ENCODE results near the gene HCRT. TPM values are rescaled to one million over a fixed set of nuclear protein-coding genes. Genes with fewer than 3 reads are reported as not detected.
"Not testable (repeated sequence)": the region's sequence is repeated elsewhere in the genome, so short reads cannot be mapped to it uniquely, and the experiment has no call there.

HCRT gene
- total and polyA plus RNA-seq, 9 donors, result not detected

DNA sequence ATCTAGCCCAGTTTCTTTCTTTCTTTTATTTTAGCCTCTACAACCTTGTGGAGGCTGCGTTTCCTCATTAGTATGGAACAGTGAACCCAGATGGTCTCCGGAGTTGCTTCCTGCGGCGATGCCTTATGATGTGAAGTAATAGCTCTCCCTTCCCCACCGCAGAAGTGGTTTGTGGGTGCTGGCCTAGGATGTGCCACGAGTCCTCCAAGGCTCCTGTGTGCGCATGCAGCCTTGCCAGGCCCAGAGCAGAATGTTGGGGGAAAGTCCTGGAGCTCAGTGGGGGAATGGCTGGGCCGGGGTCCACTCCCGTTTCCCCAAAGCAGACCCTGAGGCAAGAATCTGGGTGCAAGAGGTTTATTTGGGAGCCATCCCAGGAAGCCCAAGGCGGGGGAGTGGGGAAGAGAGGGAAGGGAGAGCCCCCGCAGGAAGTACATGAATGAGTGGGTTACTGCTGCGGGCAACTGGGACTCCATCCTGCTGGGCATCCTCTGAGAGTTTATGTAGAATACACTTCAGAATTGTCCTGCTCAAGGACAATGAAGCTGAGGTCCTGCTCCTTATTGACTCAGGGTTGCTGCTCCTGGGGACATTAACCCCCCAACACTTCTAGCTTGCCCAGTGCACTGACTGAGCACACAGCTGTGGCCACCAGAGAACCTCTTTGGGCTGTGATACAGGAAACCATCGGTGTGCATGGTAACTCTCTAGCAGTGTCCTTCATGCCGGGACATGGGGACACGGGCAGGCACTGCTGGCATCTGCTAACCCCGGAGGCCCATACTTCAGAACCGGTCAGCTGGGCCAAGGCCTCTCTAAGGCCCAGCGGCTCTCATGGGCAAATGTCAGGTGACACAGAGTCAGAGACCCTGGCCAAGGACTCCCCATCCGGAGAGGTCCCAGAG is 3.7 kb upstream of the HCRT start:
- WGBS, 3 donors, result 76 to 85% (median 77%) methylated on average over 19 of the region's 19 CpGs
- H3K27me3 ChIP-seq, result no peaks in the 10 kb centered on the region

DNA sequence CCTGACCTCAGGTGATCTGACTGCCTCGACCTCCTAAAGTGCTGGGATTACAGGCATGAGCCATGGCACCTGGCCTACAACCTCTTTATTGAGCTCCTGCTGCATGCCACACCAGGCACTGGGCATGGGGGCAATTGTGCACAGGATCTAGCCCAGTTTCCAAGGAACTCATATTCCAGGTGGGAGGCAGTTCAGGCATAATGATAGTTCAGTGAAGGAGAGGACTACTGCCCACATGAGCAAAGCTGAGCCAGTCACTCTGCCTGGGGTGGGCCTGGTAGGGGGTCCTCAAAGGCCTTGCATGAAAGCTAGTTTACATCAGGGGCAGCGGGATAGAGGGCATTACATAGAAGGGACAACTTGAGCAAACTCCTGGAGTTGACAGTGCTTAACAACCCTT is 2.6 kb upstream of the HCRT start:
- no peaks in the 10 kb centered on the region for H3K36me3 ChIP-seq
- H3K27me3 ChIP-seq, result no peaks in the 10 kb centered on the region
- peaks cover 8% of the 10 kb centered on the region for H3K4me1 ChIP-seq (ENCODE audit: insufficient read depth)
- intact Hi-C loops (cut with DNase I), result no loop called here
- no peak overlapping the region for H3K4me3 ChIP-seq
- DNase-seq, result no peak
- TF ChIP-seq EP300 (IDR thresholded peaks at IDR 0.05) (no peak), POLR2A (IDR thresholded peaks at IDR 0.05) (no peak)
- TF ChIP-seq, protein P1, sequence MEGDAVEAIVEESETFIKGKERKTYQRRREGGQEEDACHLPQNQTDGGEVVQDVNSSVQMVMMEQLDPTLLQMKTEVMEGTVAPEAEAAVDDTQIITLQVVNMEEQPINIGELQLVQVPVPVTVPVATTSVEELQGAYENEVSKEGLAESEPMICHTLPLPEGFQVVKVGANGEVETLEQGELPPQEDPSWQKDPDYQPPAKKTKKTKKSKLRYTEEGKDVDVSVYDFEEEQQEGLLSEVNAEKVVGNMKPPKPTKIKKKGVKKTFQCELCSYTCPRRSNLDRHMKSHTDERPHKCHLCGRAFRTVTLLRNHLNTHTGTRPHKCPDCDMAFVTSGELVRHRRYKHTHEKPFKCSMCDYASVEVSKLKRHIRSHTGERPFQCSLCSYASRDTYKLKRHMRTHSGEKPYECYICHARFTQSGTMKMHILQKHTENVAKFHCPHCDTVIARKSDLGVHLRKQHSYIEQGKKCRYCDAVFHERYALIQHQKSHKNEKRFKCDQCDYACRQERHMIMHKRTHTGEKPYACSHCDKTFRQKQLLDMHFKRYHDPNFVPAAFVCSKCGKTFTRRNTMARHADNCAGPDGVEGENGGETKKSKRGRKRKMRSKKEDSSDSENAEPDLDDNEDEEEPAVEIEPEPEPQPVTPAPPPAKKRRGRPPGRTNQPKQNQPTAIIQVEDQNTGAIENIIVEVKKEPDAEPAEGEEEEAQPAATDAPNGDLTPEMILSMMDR (IDR thresholded peaks at IDR 0.05), result no peak
- WGBS, 3 donors, result 72 to 78% (median 75%) methylated on average over 2 of the region's 2 CpGs
- no peak overlapping the region for H3K27ac ChIP-seq
- no peaks in the 10 kb centered on the region for H3K9me3 ChIP-seq

More for the DNA sequence above, 3.7 kb upstream of the HCRT start:
- intact Hi-C loops (cut with DNase I), result no loop called here
- H3K4me3 ChIP-seq, result no peak overlapping the region
- TF ChIP-seq EP300 (IDR thresholded peaks at IDR 0.05) (no peak), POLR2A (IDR thresholded peaks at IDR 0.05) (no peak)
- TF ChIP-seq, protein P1 (IDR thresholded peaks at IDR 0.05), result no peak
- no peaks in the 10 kb centered on the region for H3K9me3 ChIP-seq
- H3K36me3 ChIP-seq, result no peaks in the 10 kb centered on the region
- H3K4me1 ChIP-seq (ENCODE audit: insufficient read depth), result peaks cover 10% of the 10 kb centered on the region
- no peak overlapping the region for H3K27ac ChIP-seq
- no peak for DNase-seq

DNA sequence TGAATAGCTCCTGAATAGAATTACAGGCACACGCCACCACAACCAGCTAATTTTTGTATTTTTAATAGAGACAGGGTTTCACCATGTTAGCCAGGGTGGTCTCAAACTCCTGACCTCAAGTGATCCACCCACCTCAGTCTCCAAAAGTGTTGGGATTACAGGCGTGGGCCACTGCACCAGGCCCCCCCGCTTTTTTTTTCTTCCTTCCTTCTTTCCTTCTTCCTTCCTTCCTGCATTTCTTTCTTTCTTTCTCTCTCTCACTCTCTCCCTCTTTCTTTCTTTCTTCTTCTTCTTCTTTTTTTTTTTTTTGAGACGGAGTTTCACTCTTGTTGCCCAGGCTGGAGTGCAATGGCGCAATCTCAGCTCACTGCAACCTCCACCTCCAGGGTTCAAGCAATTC is 939 bp upstream of the HCRT start:
- WGBS, 3 donors, result 87 to 89% (median 87%) methylated on average over 5 of the region's 5 CpGs
- intact Hi-C loops (cut with DNase I); H3K36me3 ChIP-seq; H3K4me1 ChIP-seq (ENCODE audit: insufficient read depth); H3K4me3 ChIP-seq; H3K27me3 ChIP-seq; H3K9me3 ChIP-seq; H3K27ac ChIP-seq; DNase-seq: not testable (repeated sequence)

DNA sequence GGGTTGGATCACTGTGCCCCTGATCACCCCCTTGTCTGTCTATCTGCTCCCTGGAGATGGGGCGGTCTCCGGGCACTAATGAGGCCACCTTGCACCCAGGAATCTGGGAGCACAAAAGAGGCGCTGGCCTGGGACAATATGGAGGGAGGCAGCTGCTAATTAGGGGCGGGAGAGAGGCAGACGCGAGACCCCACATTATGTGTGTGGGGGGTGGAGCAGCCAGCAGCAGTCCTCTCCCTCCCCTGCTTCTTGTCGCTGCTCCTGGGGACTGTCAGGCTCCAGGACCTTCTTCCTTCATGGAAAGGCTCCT is 324 bp upstream of the HCRT start:
- Histone ChIP-seq H3K27ac (no peak overlapping the region), H3K27me3 (no peaks in the 10 kb centered on the region), H3K4me3 (no peak overlapping the region), H3K4me1 (ENCODE audit: insufficient read depth) (peaks cover 12% of the 10 kb centered on the region), H3K9me3 (no peaks in the 10 kb centered on the region), H3K36me3 (no peaks in the 10 kb centered on the region)
- no peak for TF ChIP-seq EP300 (IDR thresholded peaks at IDR 0.05)
- no peak for DNase-seq
- WGBS, 3 donors, result 68 to 81% (median 78%) methylated on average over 7 of the region's 7 CpGs
- intact Hi-C loops (cut with DNase I), result no loop called here

DNA sequence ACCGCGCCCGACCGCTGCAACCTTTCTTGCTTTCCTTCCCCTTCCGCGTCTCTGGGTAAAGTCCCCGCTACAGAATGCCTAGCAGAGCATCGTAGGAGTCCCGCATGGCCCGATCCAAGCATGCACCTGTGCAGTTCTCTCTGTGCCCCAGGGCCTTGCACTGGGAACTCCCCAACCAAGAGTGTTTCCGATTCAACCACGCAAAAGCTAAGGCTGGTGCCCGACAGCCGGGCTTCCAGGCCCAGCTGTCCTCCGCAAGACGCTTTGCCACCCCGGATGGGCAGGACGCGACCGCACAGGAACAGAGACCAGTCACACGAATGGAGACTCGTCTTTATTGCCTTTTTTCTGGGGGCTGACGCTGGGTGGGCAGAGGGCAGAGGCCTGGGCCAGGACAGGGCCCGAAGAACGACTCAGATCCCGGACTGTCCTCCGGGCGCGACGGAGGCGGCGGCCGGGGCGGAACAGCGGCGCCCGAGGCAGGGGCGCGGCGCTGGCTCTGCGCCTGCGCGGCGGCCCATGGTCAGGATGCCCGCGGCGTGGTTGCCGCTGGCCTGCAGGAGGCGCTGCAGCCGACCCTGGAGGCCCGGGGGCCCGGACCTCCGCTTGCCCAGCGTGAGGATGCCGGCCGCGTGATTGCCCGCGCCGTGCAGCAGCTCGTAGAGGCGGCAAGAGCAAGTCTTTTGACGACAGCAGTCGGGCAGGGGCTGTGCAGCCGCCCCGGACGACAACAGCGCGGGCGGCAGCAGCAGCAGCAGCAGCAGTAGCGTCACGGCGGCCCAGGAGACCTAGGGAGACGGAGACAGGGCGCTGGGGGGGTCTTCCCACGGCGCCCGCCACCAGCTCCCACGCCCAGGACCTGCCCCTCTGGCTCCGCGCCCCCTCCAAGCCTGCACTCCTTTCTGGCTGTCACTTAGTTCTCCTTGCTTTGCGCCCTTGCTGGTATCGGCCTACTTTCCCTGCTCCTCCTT is 1.2 kb downstream of the HCRT start:
- TF ChIP-seq EP300 (IDR thresholded peaks at IDR 0.05), result no peak
- TF ChIP-seq, protein P1 (IDR thresholded peaks at IDR 0.05), result peak; percentile 40 to 90 (median 81)
- DNase-seq, result peak; percentile 62 to 84 (median 72)
- H3K27ac ChIP-seq, result peak overlapping the region in 1 of 2 donors; percentile 13
- H3K9me3 ChIP-seq, result no peaks in the 10 kb centered on the region
- intact Hi-C loops (cut with DNase I), result no loop called here
- WGBS, 3 donors, result 4 to 7% (median 5%) methylated on average over 35 to 83 of the region's 83 CpGs
- H3K36me3 ChIP-seq, result no peaks in the 10 kb centered on the region
- peaks cover 14% of the 10 kb centered on the region for H3K4me1 ChIP-seq (ENCODE audit: insufficient read depth)
- peak overlapping the region; percentile 33 for H3K4me3 ChIP-seq
- no peaks in the 10 kb centered on the region for H3K27me3 ChIP-seq
